Transverse colon (tissue), 4 donors: ENCODE results near the gene RAB40A.

Experiments
- EP300 ChIP-seq: sonication (generic); formaldehyde crosslinking; IDR thresholded peaks from one replicate; pipeline ENCODE4 v1.6.1; 2017; ENCODE audit warnings: antibody characterized with exemption, low read depth
- POLR2A ChIP-seq: fragments of 450-650 bp; IDR thresholded peaks from one replicate; pipeline ENCODE4 v1.6.1; 2016; ENCODE audit warnings: antibody characterized with exemption, mild to moderate bottlenecking, moderate library complexity
- POLR2AphosphoS5 ChIP-seq, 3 donors: sonication (generic); formaldehyde crosslinking; IDR thresholded peaks; one replicate each; pipeline ENCODE4 v1.6.1; 2016; ENCODE audit warnings: antibody characterized with exemption in 3 of 3
- TF ChIP-seq, protein P1 (sequence below), 5 experiments: fragments of 200-600 bp in 3 of 5; fragments of 450-650 bp in 2 of 5; sonication (generic) in 3 of 5; IDR thresholded peaks; 1 replicate in 2 of 5; 2 replicates in 3 of 5; pipeline ENCODE4 v1.5.1; 2016 to 2017; ENCODE audit warnings: antibody characterized with exemption in 5 of 5, inconsistent platforms in 3 of 5, mild to moderate bottlenecking in 2 of 5, moderate library complexity in 1 of 5

DNA sequence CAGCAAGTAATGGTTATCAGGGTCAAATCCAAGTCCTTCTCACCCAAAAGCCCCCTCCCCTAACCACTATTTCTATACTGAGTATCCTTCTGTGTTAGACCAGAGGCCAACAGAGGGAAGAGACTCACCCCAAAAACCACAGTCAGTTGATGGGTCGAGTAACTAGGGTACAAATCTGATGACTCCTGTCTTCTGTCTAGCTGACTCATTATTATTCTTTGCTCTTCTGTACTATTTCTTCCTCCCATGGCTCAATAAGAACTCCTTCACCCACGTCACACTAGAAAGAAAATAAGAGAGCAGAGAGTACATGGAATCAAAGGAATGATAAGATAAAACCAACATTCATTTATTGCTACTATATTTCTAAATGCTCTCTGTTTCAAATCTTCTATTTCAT lies 2.0 kb downstream of the RAB40A start:
- TF ChIP-seq POLR2AphosphoS5 (IDR thresholded peaks at IDR 0.05) (no peak), EP300 (no peak), POLR2A (no peak)
- TF ChIP-seq, protein P1, sequence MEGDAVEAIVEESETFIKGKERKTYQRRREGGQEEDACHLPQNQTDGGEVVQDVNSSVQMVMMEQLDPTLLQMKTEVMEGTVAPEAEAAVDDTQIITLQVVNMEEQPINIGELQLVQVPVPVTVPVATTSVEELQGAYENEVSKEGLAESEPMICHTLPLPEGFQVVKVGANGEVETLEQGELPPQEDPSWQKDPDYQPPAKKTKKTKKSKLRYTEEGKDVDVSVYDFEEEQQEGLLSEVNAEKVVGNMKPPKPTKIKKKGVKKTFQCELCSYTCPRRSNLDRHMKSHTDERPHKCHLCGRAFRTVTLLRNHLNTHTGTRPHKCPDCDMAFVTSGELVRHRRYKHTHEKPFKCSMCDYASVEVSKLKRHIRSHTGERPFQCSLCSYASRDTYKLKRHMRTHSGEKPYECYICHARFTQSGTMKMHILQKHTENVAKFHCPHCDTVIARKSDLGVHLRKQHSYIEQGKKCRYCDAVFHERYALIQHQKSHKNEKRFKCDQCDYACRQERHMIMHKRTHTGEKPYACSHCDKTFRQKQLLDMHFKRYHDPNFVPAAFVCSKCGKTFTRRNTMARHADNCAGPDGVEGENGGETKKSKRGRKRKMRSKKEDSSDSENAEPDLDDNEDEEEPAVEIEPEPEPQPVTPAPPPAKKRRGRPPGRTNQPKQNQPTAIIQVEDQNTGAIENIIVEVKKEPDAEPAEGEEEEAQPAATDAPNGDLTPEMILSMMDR (IDR thresholded peaks at IDR 0.05) = no peak
